DMS 273 (cell line): ENCODE results near the gene C2CD4D.

ENCODE experiments used
- DNase-seq: peaks from one replicate; lab custom pipeline; 2025; ENCODE audit not compliant: unreplicated experiment; lab: John Stamatoyannopoulos, UW

Gene C2CD4D

GRCh38 chr1:151815716-151816327, 23.8 kb downstream of the C2CD4D start:
- no peak for DNase-seq

- DNase-seq: no peak
These were observed 24.6 kb downstream of the C2CD4D start for GRCh38 chr1:151814971-151815545.

- DNase-seq: no peak
These were observed 25.2 kb downstream of the C2CD4D start for GRCh38 chr1:151814426-151814825.

GRCh38 chr1:151813271-151813977, 26.2 kb downstream of the C2CD4D start:
- peak; percentile 13 for DNase-seq

GRCh38 chr1:151811181-151811580, 28.4 kb downstream of the C2CD4D start:
- DNase-seq: peak; percentile 65

GRCh38 chr1:151809985-151810556, 29.5 kb downstream of the C2CD4D start:
- DNase-seq: no peak

GRCh38 chr1:151809290-151809984, 30.2 kb downstream of the C2CD4D start:
- DNase-seq: no peak

- no peak for DNase-seq
These were observed 31.9 kb downstream of the C2CD4D start for GRCh38 chr1:151807766-151808165.

- peak; percentile 14 for DNase-seq
These were observed 32.5 kb downstream of the C2CD4D start for GRCh38 chr1:151807131-151807530.

- DNase-seq: no peak
These were observed 33.5 kb downstream of the C2CD4D start for GRCh38 chr1:151806170-151806569.

- no peak for DNase-seq
These were observed 34.4 kb downstream of the C2CD4D start, which contains the start of gene LINGO4 for GRCh38 chr1:151805066-151805820. Gene LINGO4 (minus strand): TSS chr1:151805419. CDS start chr1:151802704, 2,715 bp downstream.

GRCh38 chr1:151803915-151804314, 35.7 kb downstream of the C2CD4D start:
- no peak for DNase-seq

- no peak for DNase-seq
These were observed 36.5 kb downstream of the C2CD4D start for GRCh38 chr1:151803164-151803563.

- no peak for DNase-seq
These were observed 37.2 kb downstream of the C2CD4D start for GRCh38 chr1:151802372-151802771.

- no peak for DNase-seq
These were observed 37.8 kb downstream of the C2CD4D start for GRCh38 chr1:151801846-151802245.

GRCh38 chr1:151801310-151801820, 38.3 kb downstream of the C2CD4D start:
- DNase-seq: no peak

GRCh38 chr1:151800830-151801229, 38.8 kb downstream of the C2CD4D start:
- DNase-seq: no peak

GRCh38 chr1:151799179-151800022, 40.2 kb downstream of the C2CD4D start:
- DNase-seq: no peak

GRCh38 chr1:151798571-151798970, 41.0 kb downstream of the C2CD4D start:
- no peak for DNase-seq
